Measurements from ENCODE around the gene CIAO2B.
"Not testable (repeated sequence)": the region's sequence is repeated elsewhere in the genome, so short reads cannot be mapped to it uniquely, and the experiment has no call there.

CIAO2B gene

GRCh38 chr16:66945939-66946338 is 11.7 kb upstream of the CIAO2B start:
- Histone ChIP-seq H3K27ac (replicated peaks) (no peak overlapping the region), H3K27me3 (ENCODE audit: insufficient read depth, poor library complexity, severe bottlenecking) (peaks cover 24% of the 10 kb centered on the region), H3K4me3 (replicated peaks; ENCODE audit: insufficient read depth, low read length) (no peak overlapping the region)
- no peak for DNase-seq (ENCODE audit: low read depth in 1 of 2, low spot score in 1 of 2)
- TF ChIP-seq REST (IDR thresholded peaks at IDR 0.05; ENCODE audit: insufficient replicate concordance, low read depth): no peak
- TF ChIP-seq CTCF (IDR thresholded peaks at IDR 0.05; ENCODE audit: insufficient read depth, low read length): no peak
- TF ChIP-seq GABPA (IDR thresholded peaks at IDR 0.05; ENCODE audit: low read depth): no peak
- no peak for TF ChIP-seq POLR2AphosphoS5 (IDR thresholded peaks at IDR 0.05; ENCODE audit: low read depth)
- no peak for TF ChIP-seq SPI1 (IDR thresholded peaks at IDR 0.05; ENCODE audit: borderline replicate concordance, low read depth)

- H3K27ac ChIP-seq (replicated peaks); H3K4me3 ChIP-seq (replicated peaks; ENCODE audit: insufficient read depth, low read length); DNase-seq (ENCODE audit: low read depth in 1 of 2, low spot score in 1 of 2): not testable (repeated sequence)
- peaks cover 18% of the 10 kb centered on the region for H3K27me3 ChIP-seq (ENCODE audit: insufficient read depth, poor library complexity, severe bottlenecking)
Observed at GRCh38 chr16:66944971-66945370, 10.8 kb upstream of the CIAO2B start.

GRCh38 chr16:66944054-66944441 is 9.8 kb upstream of the CIAO2B start:
- DNase-seq (ENCODE audit: low read depth in 1 of 2, low spot score in 1 of 2): no peak
- Histone ChIP-seq H3K4me3 (replicated peaks; ENCODE audit: insufficient read depth, low read length) (no peak overlapping the region), H3K27me3 (ENCODE audit: insufficient read depth, poor library complexity, severe bottlenecking) (peaks cover 11% of the 10 kb centered on the region), H3K27ac (replicated peaks) (no peak overlapping the region)
- TF ChIP-seq SPI1 (IDR thresholded peaks at IDR 0.05; ENCODE audit: borderline replicate concordance, low read depth): no peak
- TF ChIP-seq CTCF (IDR thresholded peaks at IDR 0.05; ENCODE audit: insufficient read depth, low read length): no peak
- no peak for TF ChIP-seq GABPA (IDR thresholded peaks at IDR 0.05; ENCODE audit: low read depth)
- no peak for TF ChIP-seq REST (IDR thresholded peaks at IDR 0.05; ENCODE audit: insufficient replicate concordance, low read depth)
- no peak for TF ChIP-seq POLR2AphosphoS5 (IDR thresholded peaks at IDR 0.05; ENCODE audit: low read depth)

- Histone ChIP-seq H3K27ac (replicated peaks) (no peak overlapping the region), H3K27me3 (ENCODE audit: insufficient read depth, poor library complexity, severe bottlenecking) (peaks cover 7% of the 10 kb centered on the region), H3K4me3 (replicated peaks; ENCODE audit: insufficient read depth, low read length) (no peak overlapping the region)
- no peak for TF ChIP-seq POLR2AphosphoS5 (IDR thresholded peaks at IDR 0.05; ENCODE audit: low read depth)
- no peak for DNase-seq (ENCODE audit: low read depth in 1 of 2, low spot score in 1 of 2)
Observed at GRCh38 chr16:66943426-66944053, 9.3 kb upstream of the CIAO2B start.

- Histone ChIP-seq H3K27me3 (ENCODE audit: insufficient read depth, poor library complexity, severe bottlenecking) (peaks cover 1% of the 10 kb centered on the region), H3K4me3 (replicated peaks; ENCODE audit: insufficient read depth, low read length) (no peak overlapping the region), H3K27ac (replicated peaks) (no peak overlapping the region)
- no peak for DNase-seq (ENCODE audit: low read depth in 1 of 2, low spot score in 1 of 2)
- TF ChIP-seq CTCF (IDR thresholded peaks at IDR 0.05; ENCODE audit: insufficient read depth, low read length) (no peak), GABPA (IDR thresholded peaks at IDR 0.05; ENCODE audit: low read depth) (no peak), REST (IDR thresholded peaks at IDR 0.05; ENCODE audit: insufficient replicate concordance, low read depth) (no peak), SPI1 (IDR thresholded peaks at IDR 0.05; ENCODE audit: borderline replicate concordance, low read depth) (no peak), POLR2AphosphoS5 (IDR thresholded peaks at IDR 0.05; ENCODE audit: low read depth) (no peak)
Observed at GRCh38 chr16:66942981-66943380, 8.8 kb upstream of the CIAO2B start.
